ENCODE data around the gene ZNF799.
"Not testable (repeated sequence)": the region's sequence is repeated elsewhere in the genome, so short reads cannot be mapped to it uniquely, and the experiment has no call there.

ZNF799 gene

DNA sequence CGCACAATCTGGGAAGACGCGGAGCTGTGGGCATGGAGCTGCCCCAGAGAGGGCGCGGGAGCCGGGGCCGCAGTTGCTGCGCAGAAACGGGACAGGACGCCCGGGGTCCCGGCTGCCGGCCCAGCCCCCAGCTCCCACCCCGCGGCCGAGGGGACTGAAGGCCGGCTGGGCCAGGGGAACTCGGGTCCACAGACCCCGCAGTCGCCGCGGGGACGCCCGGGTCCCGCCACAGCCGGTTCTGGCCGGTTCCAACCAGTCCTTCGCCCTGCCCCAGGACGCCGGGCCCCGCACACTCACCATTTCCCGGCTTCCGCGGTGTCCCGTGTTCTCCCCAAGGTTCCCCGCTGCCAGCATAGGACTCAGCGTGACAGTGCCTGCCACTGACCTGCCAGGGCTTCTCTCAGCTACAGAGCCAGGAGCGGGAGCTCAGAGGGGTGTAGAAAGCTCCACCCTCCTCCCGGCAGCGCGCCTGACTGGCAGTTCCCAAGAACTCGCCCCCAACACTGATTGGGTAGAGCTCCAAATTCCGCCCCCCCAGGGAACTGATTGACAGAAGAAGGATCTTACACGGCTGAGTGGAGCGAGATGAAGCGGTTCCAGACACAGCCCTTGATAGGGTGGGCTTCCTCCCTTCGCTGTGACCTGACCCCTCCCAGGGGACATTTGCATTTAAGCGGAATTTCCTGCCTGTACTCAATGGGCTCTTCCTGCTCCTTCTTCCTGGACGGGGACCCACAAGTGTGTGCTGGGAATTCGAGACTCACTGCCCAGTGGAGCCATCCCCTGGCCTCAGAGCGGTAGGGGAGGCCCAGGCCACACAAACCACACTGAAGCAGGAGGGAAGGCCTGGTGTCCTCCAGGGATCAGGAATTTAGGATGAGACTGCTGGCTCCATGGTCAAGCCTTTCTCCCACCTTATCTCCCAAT lies 35.6 kb downstream of the ZNF799 start, which contains the start of gene ZNF442:
TSS of gene ZNF442 (minus strand) at position 448 of the 927 bp plus-strand sequence. CDS start 2,052 bp downstream, outside the sequence.
- DNase-seq (ENCODE audit: low spot score), result peak; percentile 98
- Histone ChIP-seq H3K27ac (peak within 1 kb of the TSS; percentile 85 to 90), H3K4me3 (peak within 1 kb of the TSS; percentile 78)
- no peak for TF ChIP-seq CTCF (IDR thresholded peaks at IDR 0.05)

DNA sequence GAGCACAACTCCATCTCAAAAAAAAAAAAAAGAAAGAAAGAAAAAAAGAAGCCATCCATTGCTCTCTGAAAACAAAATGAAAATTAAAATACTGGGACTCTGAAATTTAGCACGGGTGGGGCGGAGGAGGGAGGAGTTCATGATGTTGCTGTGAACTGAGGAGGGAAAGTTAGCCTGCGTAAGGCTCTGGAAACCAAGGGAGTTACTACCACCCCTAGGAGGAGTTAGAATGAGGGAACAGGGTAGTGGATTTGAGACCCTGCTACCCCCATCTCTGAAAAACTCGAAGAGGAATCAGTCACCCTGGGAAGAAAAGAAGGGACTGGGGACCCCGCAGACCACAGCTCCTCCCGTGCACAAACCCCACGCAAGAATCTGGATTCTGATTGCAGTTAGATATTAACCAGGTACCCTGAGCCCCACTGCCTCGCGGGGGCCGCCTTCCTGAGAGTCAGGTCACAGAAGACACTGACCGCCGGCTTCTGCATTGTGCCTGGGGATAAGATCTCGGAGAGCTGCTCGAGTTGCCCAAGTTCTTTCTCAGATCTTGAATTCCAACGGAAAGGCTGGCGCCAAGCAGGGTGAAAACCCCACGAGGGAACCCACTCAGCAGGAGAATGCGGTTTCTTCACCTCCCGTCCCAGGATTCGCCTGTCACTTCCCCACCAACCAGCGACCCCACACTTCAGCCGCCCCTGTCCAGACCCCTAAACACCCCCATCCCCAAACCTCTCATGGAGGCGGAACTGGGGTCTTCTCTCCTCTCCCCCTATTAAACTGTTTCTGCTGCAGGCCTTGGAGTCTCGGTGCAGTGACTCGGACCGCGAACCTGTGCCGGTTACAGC lies 36.5 kb downstream of the ZNF799 start:
- no peak for TF ChIP-seq CTCF (IDR thresholded peaks at IDR 0.05)
- no peak for DNase-seq (ENCODE audit: low spot score)
- peak overlapping the region; percentile 78 for H3K4me3 ChIP-seq
- peak overlapping the region; percentile 85 to 90 for H3K27ac ChIP-seq

- H3K4me3 ChIP-seq; DNase-seq (ENCODE audit: low spot score); H3K27ac ChIP-seq: not testable (repeated sequence)
Observed at GRCh38 chr19:12362236-12362635, 38.8 kb downstream of the ZNF799 start.

GRCh38 chr19:12353375-12353774 lies 47.7 kb downstream of the ZNF799 start:
- TF ChIP-seq CTCF (IDR thresholded peaks at IDR 0.05), result no peak
- Histone ChIP-seq H3K27ac (no peak overlapping the region), H3K4me3 (no peak overlapping the region)
- DNase-seq (ENCODE audit: low spot score), result no peak

DNA sequence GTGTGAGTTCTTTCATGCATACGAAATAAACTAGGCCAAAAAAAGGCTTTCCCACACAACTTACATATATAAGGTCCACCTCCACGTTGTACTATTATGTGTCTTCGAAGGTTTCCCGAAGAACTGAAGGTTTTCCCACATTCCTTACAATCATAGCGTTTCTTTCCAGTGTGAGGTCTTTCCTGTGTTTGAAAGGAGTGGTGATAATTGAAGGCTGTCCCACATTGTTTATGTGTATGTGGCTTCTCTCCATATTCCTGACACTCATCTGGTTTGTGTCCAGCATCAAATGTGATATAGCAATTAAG lies 50.2 kb downstream of the ZNF799 start:
- Histone ChIP-seq H3K4me3 (no peak overlapping the region), H3K27ac (no peak overlapping the region)
- TF ChIP-seq CTCF (IDR thresholded peaks at IDR 0.05), result no peak
- DNase-seq (ENCODE audit: low spot score), result no peak

- Histone ChIP-seq H3K27ac (no peak overlapping the region), H3K4me3 (no peak overlapping the region)
- no peak for DNase-seq (ENCODE audit: low spot score)
- TF ChIP-seq CTCF (IDR thresholded peaks at IDR 0.05), result no peak
Observed at GRCh38 chr19:12350185-12350889, 50.7 kb downstream of the ZNF799 start.

DNA sequence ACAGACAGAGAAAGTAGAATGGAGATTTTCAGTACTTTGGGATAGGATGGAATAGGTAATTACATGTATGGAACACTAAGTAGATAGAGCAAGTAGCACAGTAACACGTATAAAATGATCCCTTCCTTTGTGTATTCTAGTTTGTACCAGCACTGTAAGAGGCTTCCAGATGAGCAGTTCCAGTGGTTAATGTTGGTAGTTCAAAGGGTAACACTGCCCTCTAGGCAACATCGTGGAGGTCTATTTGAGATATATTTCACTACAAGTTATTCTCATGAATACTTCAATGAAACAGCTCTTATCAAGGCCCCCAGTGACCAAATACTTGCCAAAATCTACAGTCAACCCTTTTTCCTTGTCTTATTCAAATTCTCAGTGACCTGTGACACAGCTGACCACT lies 54.2 kb downstream of the ZNF799 start:
- TF ChIP-seq CTCF (IDR thresholded peaks at IDR 0.05), result no peak
- no peak for DNase-seq (ENCODE audit: low spot score)

More for the DNA sequence above, 54.2 kb downstream of the ZNF799 start:
- Histone ChIP-seq H3K4me3 (no peak overlapping the region), H3K27ac (no peak overlapping the region)
